ENCODE results near the gene PLCXD1. TPM values are rescaled to one million over a fixed set of nuclear protein-coding genes. Genes with fewer than 3 reads are reported as not detected.

Gene PLCXD1
- total and polyA plus RNA-seq, 9 donors, result 10.7 to 20.1 (median 19.0) TPM

DNA sequence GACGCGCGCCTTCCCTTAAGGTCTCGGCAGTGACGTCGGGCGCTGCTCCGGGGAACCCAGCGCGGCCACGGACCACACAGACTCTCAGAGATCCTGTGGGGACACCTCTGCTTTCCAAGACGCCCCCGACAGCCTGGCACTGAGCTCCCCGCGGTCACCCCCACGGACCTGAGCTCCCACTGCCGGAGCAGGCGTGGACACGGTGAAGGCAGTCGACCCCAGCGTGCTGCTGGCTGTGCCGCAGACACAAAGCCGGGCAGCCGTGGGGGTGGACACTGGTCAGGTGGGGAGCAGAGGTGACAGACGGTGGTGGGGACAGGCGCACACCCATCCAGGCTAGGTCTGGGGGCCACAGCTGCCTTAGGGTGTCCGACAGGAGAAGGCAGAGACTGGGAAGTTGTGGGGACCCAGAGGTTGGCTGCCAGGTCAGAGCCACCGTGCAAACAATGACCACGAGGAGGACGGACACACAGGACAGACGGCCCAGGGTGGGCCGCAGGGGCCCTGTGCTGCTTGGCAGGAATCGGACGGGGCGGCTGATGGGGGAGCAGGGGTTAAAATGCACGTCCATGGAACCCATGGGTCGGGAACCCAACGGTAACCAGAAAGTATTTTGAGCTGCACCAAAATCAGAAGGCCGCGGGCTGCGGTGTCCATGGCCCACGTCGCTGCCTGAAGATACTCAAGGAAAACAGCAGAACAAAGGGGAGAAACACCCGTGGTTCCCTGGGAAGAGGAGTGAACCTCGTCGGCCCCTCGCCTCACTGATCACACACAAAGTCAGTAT, 54.0 kb downstream of the PLCXD1 start:
- Histone ChIP-seq H3K27ac (ENCODE audit: low read length) (no peak overlapping the region), H3K4me3 (ENCODE audit: low read length) (no peak overlapping the region), H3K36me3 (ENCODE audit: control insufficient read depth, insufficient read depth, low read length) (peaks cover 59% of the 10 kb centered on the region), H3K9me3 (replicated peaks; ENCODE audit: control insufficient read depth, low read depth, low read length) (peaks cover 23% of the 10 kb centered on the region), H3K27me3 (ENCODE audit: control insufficient read depth, insufficient read depth, low read length) (peaks cover 16% of the 10 kb centered on the region), H3K4me1 (ENCODE audit: control insufficient read depth, insufficient read depth, low read length) (peaks cover 11% of the 10 kb centered on the region)
- no peak for DNase-seq
- 96% methylated on average over 45 of the region's 47 CpGs for WGBS (ENCODE audit: insufficient coverage)

DNA sequence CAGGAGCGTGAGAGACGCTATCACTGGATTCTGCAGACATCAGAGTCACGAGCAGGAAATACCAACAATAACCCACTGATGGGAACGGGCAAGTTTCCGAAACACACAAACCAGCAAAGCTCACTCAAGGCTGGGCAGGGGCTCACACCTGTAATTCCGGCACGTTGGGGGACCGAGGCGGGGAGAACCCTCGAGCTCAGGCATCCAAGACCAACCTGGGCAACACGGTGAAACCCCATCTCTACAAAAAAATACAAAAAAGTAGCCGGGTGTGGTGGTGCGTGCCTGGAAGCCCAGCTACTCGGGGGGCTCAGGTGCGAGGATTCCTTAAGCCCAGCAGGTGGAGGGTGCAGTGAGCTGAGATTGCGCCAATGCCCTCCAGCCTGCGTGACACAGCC, 54.6 kb downstream of the PLCXD1 start:
- no peak overlapping the region for H3K27ac ChIP-seq (ENCODE audit: low read length)
- 100% methylated on average over 7 of the region's 17 CpGs for WGBS (ENCODE audit: insufficient coverage)
- H3K36me3 ChIP-seq (ENCODE audit: control insufficient read depth, insufficient read depth, low read length), result peaks cover 59% of the 10 kb centered on the region

GRCh38 chrX:336227-336626, 55.0 kb downstream of the PLCXD1 start:
- WGBS (ENCODE audit: insufficient coverage), result 95% methylated on average over 14 of the region's 21 CpGs
- no peak for DNase-seq

More for the DNA sequence above, 54.6 kb downstream of the PLCXD1 start:
- Histone ChIP-seq H3K4me1 (ENCODE audit: control insufficient read depth, insufficient read depth, low read length) (peaks cover 9% of the 10 kb centered on the region), H3K9me3 (replicated peaks; ENCODE audit: control insufficient read depth, low read depth, low read length) (peaks cover 23% of the 10 kb centered on the region), H3K4me3 (ENCODE audit: low read length) (no peak overlapping the region), H3K27me3 (ENCODE audit: control insufficient read depth, insufficient read depth, low read length) (peaks cover 10% of the 10 kb centered on the region)
- no peak for DNase-seq

GRCh38 chrX:337331-337831, 56.2 kb downstream of the PLCXD1 start:
- DNase-seq, result no peak
- no peaks in the 10 kb centered on the region for H3K4me1 ChIP-seq (ENCODE audit: control insufficient read depth, insufficient read depth, low read length)
- peaks cover 69% of the 10 kb centered on the region for H3K36me3 ChIP-seq (ENCODE audit: control insufficient read depth, insufficient read depth, low read length)
- peaks cover 31% of the 10 kb centered on the region for H3K9me3 ChIP-seq (replicated peaks; ENCODE audit: control insufficient read depth, low read depth, low read length)
- WGBS (ENCODE audit: insufficient coverage), result 91% methylated on average over 38 of the region's 38 CpGs
- H3K4me3 ChIP-seq (ENCODE audit: low read length), result no peak overlapping the region
- H3K27me3 ChIP-seq (ENCODE audit: control insufficient read depth, insufficient read depth, low read length), result no peaks in the 10 kb centered on the region
- H3K27ac ChIP-seq (ENCODE audit: low read length), result no peak overlapping the region

More at GRCh38 chrX:336227-336626, 55.0 kb downstream of the PLCXD1 start:
- no peak overlapping the region for H3K27ac ChIP-seq (ENCODE audit: low read length)
- H3K4me3 ChIP-seq (ENCODE audit: low read length), result no peak overlapping the region
- peaks cover 61% of the 10 kb centered on the region for H3K36me3 ChIP-seq (ENCODE audit: control insufficient read depth, insufficient read depth, low read length)
- H3K27me3 ChIP-seq (ENCODE audit: control insufficient read depth, insufficient read depth, low read length), result peaks cover 6% of the 10 kb centered on the region
- peaks cover 5% of the 10 kb centered on the region for H3K4me1 ChIP-seq (ENCODE audit: control insufficient read depth, insufficient read depth, low read length)
- H3K9me3 ChIP-seq (replicated peaks; ENCODE audit: control insufficient read depth, low read depth, low read length), result peaks cover 23% of the 10 kb centered on the region

GRCh38 chrX:338281-338835, 57.2 kb downstream of the PLCXD1 start:
- Histone ChIP-seq H3K27me3 (ENCODE audit: control insufficient read depth, insufficient read depth, low read length) (no peaks in the 10 kb centered on the region), H3K4me1 (ENCODE audit: control insufficient read depth, insufficient read depth, low read length) (no peaks in the 10 kb centered on the region), H3K4me3 (ENCODE audit: low read length) (no peak overlapping the region), H3K36me3 (ENCODE audit: control insufficient read depth, insufficient read depth, low read length) (peaks cover 59% of the 10 kb centered on the region), H3K27ac (ENCODE audit: low read length) (no peak overlapping the region), H3K9me3 (replicated peaks; ENCODE audit: control insufficient read depth, low read depth, low read length) (peaks cover 31% of the 10 kb centered on the region)
- 95% methylated on average over 52 of the region's 53 CpGs for WGBS (ENCODE audit: insufficient coverage)
- no peak for DNase-seq

DNA sequence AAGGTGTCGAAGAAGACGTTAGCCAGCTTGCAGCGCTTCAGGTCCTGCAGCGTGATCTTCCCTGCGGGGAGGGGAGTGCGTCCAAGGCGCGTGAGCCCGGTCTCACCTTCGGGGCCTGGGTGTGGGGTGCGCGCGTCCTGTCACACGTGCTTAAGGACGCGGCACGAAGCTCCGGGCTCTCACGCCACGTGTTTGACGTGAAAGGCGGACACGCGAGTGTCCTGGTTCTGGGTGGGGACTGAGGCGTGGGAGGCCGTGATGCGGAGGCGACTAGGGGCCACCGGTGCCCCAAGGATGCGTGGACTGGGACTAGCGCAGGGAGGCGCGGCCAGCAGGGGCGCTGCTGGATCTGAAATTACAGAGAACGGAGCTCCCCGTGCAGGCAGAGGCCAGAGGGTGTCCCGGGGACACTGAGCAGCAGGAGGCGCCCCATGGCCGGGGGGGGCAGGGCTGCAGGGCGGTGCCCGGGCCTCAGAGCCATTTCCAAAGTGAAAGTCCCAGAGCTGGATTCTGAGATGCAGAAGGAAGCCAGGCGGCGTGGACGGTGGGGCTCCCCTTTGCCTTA, 57.7 kb downstream of the PLCXD1 start:
- no peaks in the 10 kb centered on the region for H3K4me1 ChIP-seq (ENCODE audit: control insufficient read depth, insufficient read depth, low read length)
- H3K36me3 ChIP-seq (ENCODE audit: control insufficient read depth, insufficient read depth, low read length), result peaks cover 55% of the 10 kb centered on the region
- no peak overlapping the region for H3K4me3 ChIP-seq (ENCODE audit: low read length)
- no peaks in the 10 kb centered on the region for H3K27me3 ChIP-seq (ENCODE audit: control insufficient read depth, insufficient read depth, low read length)
- 97% methylated on average over 40 of the region's 44 CpGs for WGBS (ENCODE audit: insufficient coverage)
- no peak overlapping the region for H3K27ac ChIP-seq (ENCODE audit: low read length)
- peaks cover 32% of the 10 kb centered on the region for H3K9me3 ChIP-seq (replicated peaks; ENCODE audit: control insufficient read depth, low read depth, low read length)
- DNase-seq, result no peak

DNA sequence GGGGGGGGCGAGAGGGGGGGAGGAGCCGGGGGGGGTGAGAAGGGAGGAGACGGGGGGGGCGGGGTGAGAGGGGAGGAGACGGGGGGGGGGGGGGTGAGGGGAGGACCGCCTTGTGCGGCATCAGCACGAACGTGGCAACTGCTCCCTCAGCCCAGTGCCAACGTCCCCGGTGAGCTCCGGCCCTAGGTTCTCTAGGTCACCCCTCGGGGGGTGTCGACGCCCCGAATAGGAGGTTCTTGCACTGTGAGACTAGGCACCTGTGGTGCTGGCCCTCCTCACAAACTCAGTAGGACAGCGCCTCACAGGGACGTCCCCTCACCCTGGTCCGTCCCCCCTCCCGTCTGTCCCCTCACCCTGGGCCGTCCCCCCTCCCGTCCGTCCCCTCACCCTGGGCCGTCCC, 58.9 kb downstream of the PLCXD1 start:
- Histone ChIP-seq H3K4me3 (ENCODE audit: low read length) (no peak overlapping the region), H3K9me3 (replicated peaks; ENCODE audit: control insufficient read depth, low read depth, low read length) (peaks cover 36% of the 10 kb centered on the region), H3K27ac (ENCODE audit: low read length) (no peak overlapping the region), H3K4me1 (ENCODE audit: control insufficient read depth, insufficient read depth, low read length) (no peaks in the 10 kb centered on the region), H3K36me3 (ENCODE audit: control insufficient read depth, insufficient read depth, low read length) (peaks cover 61% of the 10 kb centered on the region), H3K27me3 (ENCODE audit: control insufficient read depth, insufficient read depth, low read length) (no peaks in the 10 kb centered on the region)
- no peak for DNase-seq
- 97% methylated on average over 10 of the region's 24 CpGs for WGBS (ENCODE audit: insufficient coverage)

- peaks cover 58% of the 10 kb centered on the region for H3K36me3 ChIP-seq (ENCODE audit: control insufficient read depth, insufficient read depth, low read length)
- H3K4me1 ChIP-seq (ENCODE audit: control insufficient read depth, insufficient read depth, low read length), result no peaks in the 10 kb centered on the region
- no peak overlapping the region for H3K4me3 ChIP-seq (ENCODE audit: low read length)
- H3K27ac ChIP-seq (ENCODE audit: low read length), result no peak overlapping the region
- 97% methylated on average over 39 of the region's 52 CpGs for WGBS (ENCODE audit: insufficient coverage)
- peaks cover 31% of the 10 kb centered on the region for H3K9me3 ChIP-seq (replicated peaks; ENCODE audit: control insufficient read depth, low read depth, low read length)
- no peaks in the 10 kb centered on the region for H3K27me3 ChIP-seq (ENCODE audit: control insufficient read depth, insufficient read depth, low read length)
- no peak for DNase-seq
Measured at GRCh38 chrX:340641-341423, 59.7 kb downstream of the PLCXD1 start.

DNA sequence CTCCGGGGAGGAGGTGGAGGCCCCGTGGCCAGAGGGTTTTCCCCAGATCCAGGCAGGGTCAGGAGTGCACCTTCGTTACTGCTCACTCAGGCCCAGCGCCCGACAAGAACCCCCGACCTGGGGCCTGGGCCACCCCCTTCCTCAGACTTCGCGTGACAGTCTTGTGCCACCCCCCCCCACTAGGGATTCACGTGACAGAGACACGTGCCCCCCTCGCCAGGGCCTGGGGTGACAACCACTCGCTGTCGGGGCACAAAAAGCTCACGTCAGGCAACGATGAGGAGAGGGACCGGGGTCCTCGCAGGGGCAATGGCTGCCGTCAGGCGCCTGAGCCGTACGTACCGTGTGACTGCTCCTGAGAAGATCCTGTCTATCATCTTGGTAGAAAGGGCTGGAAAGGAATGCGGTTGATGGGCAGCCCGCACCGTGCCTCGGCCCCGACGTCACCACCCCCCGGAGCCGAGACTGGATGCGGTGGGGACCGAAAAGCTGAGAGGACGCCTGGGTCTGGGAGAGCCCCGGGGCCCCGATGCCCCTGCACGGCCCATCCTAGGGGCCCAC, 60.4 kb downstream of the PLCXD1 start:
- Histone ChIP-seq H3K36me3 (ENCODE audit: control insufficient read depth, insufficient read depth, low read length) (peaks cover 52% of the 10 kb centered on the region), H3K4me1 (ENCODE audit: control insufficient read depth, insufficient read depth, low read length) (no peaks in the 10 kb centered on the region), H3K9me3 (replicated peaks; ENCODE audit: control insufficient read depth, low read depth, low read length) (peaks cover 29% of the 10 kb centered on the region), H3K4me3 (ENCODE audit: low read length) (no peak overlapping the region), H3K27me3 (ENCODE audit: control insufficient read depth, insufficient read depth, low read length) (no peaks in the 10 kb centered on the region), H3K27ac (ENCODE audit: low read length) (no peak overlapping the region)
- no peak for DNase-seq
- WGBS (ENCODE audit: insufficient coverage), result 95% methylated on average over 30 of the region's 36 CpGs
